ENCODE data around the gene ZYG11B.
"Not testable (repeated sequence)": the region's sequence is repeated elsewhere in the genome, so short reads cannot be mapped to it uniquely, and the experiment has no call there.

Gene ZYG11B

GRCh38 chr1:52786148-52786547 lies 59.9 kb downstream of the ZYG11B start:
- H3K4me3 ChIP-seq (ENCODE audit: control insufficient read depth, low read depth, low read length) = no peak overlapping the region
- peak; percentile 7 for DNase-seq (ENCODE audit: low read depth)
- TF ChIP-seq CTCF (conservative IDR thresholded peaks at IDR 0.05; ENCODE audit: control insufficient read depth, insufficient read depth, low read depth, low read length) = no peak

- DNase-seq (ENCODE audit: low read depth); H3K4me3 ChIP-seq (ENCODE audit: control insufficient read depth, low read depth, low read length): not testable (repeated sequence)
These were observed 64.2 kb downstream of the ZYG11B start for GRCh38 chr1:52790429-52790828.

GRCh38 chr1:52792036-52792435 lies 65.8 kb downstream of the ZYG11B start:
- no peak for TF ChIP-seq CTCF (conservative IDR thresholded peaks at IDR 0.05; ENCODE audit: control insufficient read depth, insufficient read depth, low read depth, low read length)
- peak; percentile 11 for DNase-seq (ENCODE audit: low read depth)
- no peak overlapping the region for H3K4me3 ChIP-seq (ENCODE audit: control insufficient read depth, low read depth, low read length)

- not testable (repeated sequence) for DNase-seq (ENCODE audit: low read depth); H3K4me3 ChIP-seq (ENCODE audit: control insufficient read depth, low read depth, low read length)
These were observed 67.5 kb downstream of the ZYG11B start for GRCh38 chr1:52793717-52794116.

- DNase-seq (ENCODE audit: low read depth) = no peak
- H3K4me3 ChIP-seq (ENCODE audit: control insufficient read depth, low read depth, low read length) = no peak overlapping the region
- no peak for TF ChIP-seq CTCF (conservative IDR thresholded peaks at IDR 0.05; ENCODE audit: control insufficient read depth, insufficient read depth, low read depth, low read length)
These were observed 69.2 kb downstream of the ZYG11B start for GRCh38 chr1:52795464-52795863.

GRCh38 chr1:52798331-52798730 lies 72.1 kb downstream of the ZYG11B start:
- H3K4me3 ChIP-seq (ENCODE audit: control insufficient read depth, low read depth, low read length) = no peak overlapping the region
- DNase-seq (ENCODE audit: low read depth) = no peak
- TF ChIP-seq CTCF (conservative IDR thresholded peaks at IDR 0.05; ENCODE audit: control insufficient read depth, insufficient read depth, low read depth, low read length) = no peak

GRCh38 chr1:52801011-52801410 lies 74.8 kb downstream of the ZYG11B start:
- no peak overlapping the region for H3K4me3 ChIP-seq (ENCODE audit: control insufficient read depth, low read depth, low read length)
- DNase-seq (ENCODE audit: low read depth) = no peak
- TF ChIP-seq CTCF (conservative IDR thresholded peaks at IDR 0.05; ENCODE audit: control insufficient read depth, insufficient read depth, low read depth, low read length) = no peak

GRCh38 chr1:52804083-52804482 lies 77.8 kb downstream of the ZYG11B start:
- not testable (repeated sequence) for DNase-seq (ENCODE audit: low read depth); H3K4me3 ChIP-seq (ENCODE audit: control insufficient read depth, low read depth, low read length)

- no peak for DNase-seq (ENCODE audit: low read depth)
- TF ChIP-seq CTCF (conservative IDR thresholded peaks at IDR 0.05; ENCODE audit: control insufficient read depth, insufficient read depth, low read depth, low read length) = no peak
- H3K4me3 ChIP-seq (ENCODE audit: control insufficient read depth, low read depth, low read length) = no peak overlapping the region
These were observed 88.2 kb downstream of the ZYG11B start for GRCh38 chr1:52814465-52814864.

- not testable (repeated sequence) for DNase-seq (ENCODE audit: low read depth); H3K4me3 ChIP-seq (ENCODE audit: control insufficient read depth, low read depth, low read length)
These were observed 94.6 kb downstream of the ZYG11B start for GRCh38 chr1:52820830-52821229.

Measured in fibroblast of mammary gland (primary cell).